Fibroblast of the aortic adventitia (primary cell): ENCODE results near the gene HLA-F. TPM values are rescaled to one million over a fixed set of nuclear protein-coding genes. Genes with fewer than 3 reads are reported as not detected.
A peak's percentile ranks its signal among the peaks of the same experiment; 100 is the strongest.

Experiments
- DNase-seq: peaks from one replicate; pipeline ENCODE4 v3.0.0-alpha.2; 2010; ENCODE audit warnings: low read depth
- H3K4me3 ChIP-seq: 2 replicates; pipeline ENCODE4 v1.5.1; 2011; ENCODE audit warnings: low read depth, mild to moderate bottlenecking, control low read depth, low read length, moderate library complexity
- CTCF ChIP-seq: IDR thresholded peaks from 2 replicates; pipeline ENCODE4 v1.5.1; 2011; ENCODE audit warnings: mild to moderate bottlenecking, low read length, control low read depth, inconsistent platforms; ENCODE audit not compliant: insufficient read depth
- total RNA-seq: library from RNA; depleted of rRNA; stranded (reverse); fragments of >200 nt; gene quantifications from 2 replicates; pipeline ENCODE4 v1.2.3, GENCODE V29; 2012; ENCODE audit warnings: low replicate concordance

Gene HLA-F
- total RNA-seq, 1 donor, result 1.1 TPM

GRCh38 chr6:29737707-29738630, 14.7 kb downstream of the HLA-F start:
- TF ChIP-seq CTCF, result peak; percentile 86
- no peak overlapping the region for H3K4me3 ChIP-seq
- peak; percentile 77 for DNase-seq

- no peak for TF ChIP-seq CTCF
- no peak for DNase-seq
- H3K4me3 ChIP-seq, result no peak overlapping the region
These were observed 16.1 kb downstream of the HLA-F start for GRCh38 chr6:29739136-29739881.

GRCh38 chr6:29739882-29740261, 16.6 kb downstream of the HLA-F start:
- no peak for DNase-seq
- no peak for TF ChIP-seq CTCF
- no peak overlapping the region for H3K4me3 ChIP-seq

GRCh38 chr6:29741592-29741991, 18.4 kb downstream of the HLA-F start:
- TF ChIP-seq CTCF, result no peak
- no peak for DNase-seq

GRCh38 chr6:29742127-29742526, 18.9 kb downstream of the HLA-F start:
- no peak for TF ChIP-seq CTCF
- no peak overlapping the region for H3K4me3 ChIP-seq
- DNase-seq, result no peak

More at GRCh38 chr6:29741592-29741991, 18.4 kb downstream of the HLA-F start:
- no peak overlapping the region for H3K4me3 ChIP-seq

- no peak for TF ChIP-seq CTCF
- no peak overlapping the region for H3K4me3 ChIP-seq
- no peak for DNase-seq
These were observed 19.8 kb downstream of the HLA-F start for GRCh38 chr6:29743025-29743424.
